ENCODE results near the gene LMO7.

LMO7 gene

GRCh38 chr13:75871059-75871458 lies 234.9 kb downstream of the LMO7 start:
- H3K27ac ChIP-seq: no peak overlapping the region

GRCh38 chr13:75872980-75873379 lies 236.8 kb downstream of the LMO7 start:
- H3K27ac ChIP-seq: no peak overlapping the region

More at GRCh38 chr13:75871059-75871458, 234.9 kb downstream of the LMO7 start:
- no peak for DNase-seq (ENCODE audit: low read depth, low spot score)

GRCh38 chr13:75873494-75873893 lies 237.4 kb downstream of the LMO7 start:
- no peak for DNase-seq (ENCODE audit: low read depth, low spot score)
- no peak overlapping the region for H3K27ac ChIP-seq

More at GRCh38 chr13:75872980-75873379, 236.8 kb downstream of the LMO7 start:
- DNase-seq (ENCODE audit: low read depth, low spot score): no peak

GRCh38 chr13:75875450-75875849 lies 239.3 kb downstream of the LMO7 start:
- no peak overlapping the region for H3K27ac ChIP-seq
- no peak for DNase-seq (ENCODE audit: low read depth, low spot score)

GRCh38 chr13:75876142-75877050 lies 240.3 kb downstream of the LMO7 start:
- H3K27ac ChIP-seq: no peak overlapping the region
- no peak for DNase-seq (ENCODE audit: low read depth, low spot score)

- DNase-seq (ENCODE audit: low read depth, low spot score): no peak
- no peak overlapping the region for H3K27ac ChIP-seq
Measured at GRCh38 chr13:75877071-75877470, 240.9 kb downstream of the LMO7 start.

GRCh38 chr13:75879656-75880055 lies 243.5 kb downstream of the LMO7 start:
- DNase-seq (ENCODE audit: low read depth, low spot score): no peak
- H3K27ac ChIP-seq: no peak overlapping the region

GRCh38 chr13:75881109-75881775 lies 245.1 kb downstream of the LMO7 start:
- DNase-seq (ENCODE audit: low read depth, low spot score): no peak
- H3K27ac ChIP-seq: no peak overlapping the region

GRCh38 chr13:75882261-75882660 lies 246.1 kb downstream of the LMO7 start:
- no peak for DNase-seq (ENCODE audit: low read depth, low spot score)
- H3K27ac ChIP-seq: no peak overlapping the region

GRCh38 chr13:75889427-75889826 lies 253.3 kb downstream of the LMO7 start:
- no peak for DNase-seq (ENCODE audit: low read depth, low spot score)
- H3K27ac ChIP-seq: no peak overlapping the region

- H3K27ac ChIP-seq: no peak overlapping the region
- DNase-seq (ENCODE audit: low read depth, low spot score): no peak
Measured at GRCh38 chr13:75895168-75895567, 259.0 kb downstream of the LMO7 start.

GRCh38 chr13:75896271-75896670 lies 260.1 kb downstream of the LMO7 start:
- H3K27ac ChIP-seq: no peak overlapping the region
- DNase-seq (ENCODE audit: low read depth, low spot score): no peak

GRCh38 chr13:75897386-75897785 lies 261.3 kb downstream of the LMO7 start:
- no peak for DNase-seq (ENCODE audit: low read depth, low spot score)
- no peak overlapping the region for H3K27ac ChIP-seq

- H3K27ac ChIP-seq: no peak overlapping the region
- no peak for DNase-seq (ENCODE audit: low read depth, low spot score)
Measured at GRCh38 chr13:75901501-75901900, 265.4 kb downstream of the LMO7 start.

GRCh38 chr13:75902166-75903104 lies 266.3 kb downstream of the LMO7 start:
- no peak overlapping the region for H3K27ac ChIP-seq
- DNase-seq (ENCODE audit: low read depth, low spot score): no peak

GRCh38 chr13:75904012-75904411 lies 267.9 kb downstream of the LMO7 start:
- no peak overlapping the region for H3K27ac ChIP-seq
- no peak for DNase-seq (ENCODE audit: low read depth, low spot score)

GRCh38 chr13:75906315-75906714 lies 270.2 kb downstream of the LMO7 start:
- no peak for DNase-seq (ENCODE audit: low read depth, low spot score)
- no peak overlapping the region for H3K27ac ChIP-seq

- no peak for DNase-seq (ENCODE audit: low read depth, low spot score)
- no peak overlapping the region for H3K27ac ChIP-seq
Measured at GRCh38 chr13:75907044-75907443, 270.9 kb downstream of the LMO7 start.

- H3K27ac ChIP-seq: no peak overlapping the region
- DNase-seq (ENCODE audit: low read depth, low spot score): no peak
Measured at GRCh38 chr13:75908141-75908540, 272.0 kb downstream of the LMO7 start.
